Measurements from ENCODE around the gene DUSP10.

DUSP10 gene

GRCh38 chr1:221740369-221740992, 1.4 kb downstream of the DUSP10 start:
- Histone ChIP-seq H3K36me3 (ENCODE audit: control insufficient read depth, insufficient read depth, low read length) (peaks cover 12% of the 10 kb centered on the region), H3K27me3 (ENCODE audit: control insufficient read depth, insufficient read depth, low read length) (peaks cover 13% of the 10 kb centered on the region), H3K4me3 (ENCODE audit: low read depth, low read length) (peak overlapping the region; percentile 94), H3K9ac (ENCODE audit: low read depth, low read length) (peak overlapping the region; percentile 5), H3K9me3 (ENCODE audit: control insufficient read depth, insufficient read depth, low read length) (no peaks in the 10 kb centered on the region), H3K4me1 (ENCODE audit: control insufficient read depth, insufficient read depth, low read length) (peaks cover 13% of the 10 kb centered on the region)

- Histone ChIP-seq H3K9me3 (ENCODE audit: control insufficient read depth, insufficient read depth, low read length) (no peaks in the 10 kb centered on the region), H3K27me3 (ENCODE audit: control insufficient read depth, insufficient read depth, low read length) (peaks cover 13% of the 10 kb centered on the region), H3K4me1 (ENCODE audit: control insufficient read depth, insufficient read depth, low read length) (peaks cover 13% of the 10 kb centered on the region), H3K4me3 (ENCODE audit: low read depth, low read length) (peak overlapping the region; percentile 94), H3K36me3 (ENCODE audit: control insufficient read depth, insufficient read depth, low read length) (peaks cover 12% of the 10 kb centered on the region), H3K9ac (ENCODE audit: low read depth, low read length) (no peak overlapping the region)
Observed at GRCh38 chr1:221739677-221740025, 2.2 kb downstream of the DUSP10 start.

- Histone ChIP-seq H3K9ac (ENCODE audit: low read depth, low read length) (no peak overlapping the region), H3K36me3 (ENCODE audit: control insufficient read depth, insufficient read depth, low read length) (peaks cover 12% of the 10 kb centered on the region), H3K4me3 (ENCODE audit: low read depth, low read length) (no peak overlapping the region), H3K9me3 (ENCODE audit: control insufficient read depth, insufficient read depth, low read length) (no peaks in the 10 kb centered on the region), H3K4me1 (ENCODE audit: control insufficient read depth, insufficient read depth, low read length) (peaks cover 10% of the 10 kb centered on the region), H3K27me3 (ENCODE audit: control insufficient read depth, insufficient read depth, low read length) (peaks cover 13% of the 10 kb centered on the region)
Observed at GRCh38 chr1:221739018-221739676, 2.7 kb downstream of the DUSP10 start.

GRCh38 chr1:221736714-221737113, 5.2 kb downstream of the DUSP10 start:
- Histone ChIP-seq H3K4me3 (ENCODE audit: low read depth, low read length) (no peak overlapping the region), H3K27me3 (ENCODE audit: control insufficient read depth, insufficient read depth, low read length) (peaks cover 13% of the 10 kb centered on the region), H3K4me1 (ENCODE audit: control insufficient read depth, insufficient read depth, low read length) (peaks cover 4% of the 10 kb centered on the region), H3K9ac (ENCODE audit: low read depth, low read length) (no peak overlapping the region), H3K9me3 (ENCODE audit: control insufficient read depth, insufficient read depth, low read length) (no peaks in the 10 kb centered on the region), H3K36me3 (ENCODE audit: control insufficient read depth, insufficient read depth, low read length) (peaks cover 10% of the 10 kb centered on the region)

- Histone ChIP-seq H3K4me3 (ENCODE audit: low read depth, low read length) (no peak overlapping the region), H3K4me1 (ENCODE audit: control insufficient read depth, insufficient read depth, low read length) (peaks cover 4% of the 10 kb centered on the region), H3K36me3 (ENCODE audit: control insufficient read depth, insufficient read depth, low read length) (peaks cover 9% of the 10 kb centered on the region), H3K9ac (ENCODE audit: low read depth, low read length) (no peak overlapping the region), H3K27me3 (ENCODE audit: control insufficient read depth, insufficient read depth, low read length) (peaks cover 13% of the 10 kb centered on the region), H3K9me3 (ENCODE audit: control insufficient read depth, insufficient read depth, low read length) (no peaks in the 10 kb centered on the region)
Observed at GRCh38 chr1:221735999-221736398, 5.9 kb downstream of the DUSP10 start.

GRCh38 chr1:221734187-221734586, 7.7 kb downstream of the DUSP10 start:
- H3K27me3 ChIP-seq (ENCODE audit: control insufficient read depth, insufficient read depth, low read length), result no peaks in the 10 kb centered on the region
- no peak overlapping the region for H3K4me3 ChIP-seq (ENCODE audit: low read depth, low read length)
- no peak overlapping the region for H3K9ac ChIP-seq (ENCODE audit: low read depth, low read length)
- no peaks in the 10 kb centered on the region for H3K4me1 ChIP-seq (ENCODE audit: control insufficient read depth, insufficient read depth, low read length)
- peaks cover 6% of the 10 kb centered on the region for H3K36me3 ChIP-seq (ENCODE audit: control insufficient read depth, insufficient read depth, low read length)
- H3K9me3 ChIP-seq (ENCODE audit: control insufficient read depth, insufficient read depth, low read length), result no peaks in the 10 kb centered on the region

- Histone ChIP-seq H3K4me1 (ENCODE audit: control insufficient read depth, insufficient read depth, low read length) (no peaks in the 10 kb centered on the region), H3K4me3 (ENCODE audit: low read depth, low read length) (no peak overlapping the region), H3K27me3 (ENCODE audit: control insufficient read depth, insufficient read depth, low read length) (no peaks in the 10 kb centered on the region), H3K9ac (ENCODE audit: low read depth, low read length) (no peak overlapping the region), H3K9me3 (ENCODE audit: control insufficient read depth, insufficient read depth, low read length) (no peaks in the 10 kb centered on the region), H3K36me3 (ENCODE audit: control insufficient read depth, insufficient read depth, low read length) (no peaks in the 10 kb centered on the region)
Observed at GRCh38 chr1:221732052-221732451, 9.8 kb downstream of the DUSP10 start.

GRCh38 chr1:221729771-221730330, 12.0 kb downstream of the DUSP10 start:
- Histone ChIP-seq H3K4me3 (ENCODE audit: low read depth, low read length) (no peak overlapping the region), H3K27me3 (ENCODE audit: control insufficient read depth, insufficient read depth, low read length) (no peaks in the 10 kb centered on the region), H3K36me3 (ENCODE audit: control insufficient read depth, insufficient read depth, low read length) (no peaks in the 10 kb centered on the region), H3K4me1 (ENCODE audit: control insufficient read depth, insufficient read depth, low read length) (no peaks in the 10 kb centered on the region), H3K9me3 (ENCODE audit: control insufficient read depth, insufficient read depth, low read length) (no peaks in the 10 kb centered on the region), H3K9ac (ENCODE audit: low read depth, low read length) (no peak overlapping the region)

GRCh38 chr1:221728037-221728505, 13.8 kb downstream of the DUSP10 start:
- peaks cover 6% of the 10 kb centered on the region for H3K9me3 ChIP-seq (ENCODE audit: control insufficient read depth, insufficient read depth, low read length)
- no peak overlapping the region for H3K9ac ChIP-seq (ENCODE audit: low read depth, low read length)
- no peaks in the 10 kb centered on the region for H3K4me1 ChIP-seq (ENCODE audit: control insufficient read depth, insufficient read depth, low read length)
- no peaks in the 10 kb centered on the region for H3K27me3 ChIP-seq (ENCODE audit: control insufficient read depth, insufficient read depth, low read length)
- H3K36me3 ChIP-seq (ENCODE audit: control insufficient read depth, insufficient read depth, low read length), result no peaks in the 10 kb centered on the region
- H3K4me3 ChIP-seq (ENCODE audit: low read depth, low read length), result no peak overlapping the region

GRCh38 chr1:221727146-221728036, 14.5 kb downstream of the DUSP10 start:
- no peak overlapping the region for H3K9ac ChIP-seq (ENCODE audit: low read depth, low read length)
- H3K4me1 ChIP-seq (ENCODE audit: control insufficient read depth, insufficient read depth, low read length), result no peaks in the 10 kb centered on the region
- H3K27me3 ChIP-seq (ENCODE audit: control insufficient read depth, insufficient read depth, low read length), result no peaks in the 10 kb centered on the region
- H3K9me3 ChIP-seq (ENCODE audit: control insufficient read depth, insufficient read depth, low read length), result peaks cover 8% of the 10 kb centered on the region
- no peak overlapping the region for H3K4me3 ChIP-seq (ENCODE audit: low read depth, low read length)
- H3K36me3 ChIP-seq (ENCODE audit: control insufficient read depth, insufficient read depth, low read length), result no peaks in the 10 kb centered on the region

- no peak overlapping the region for H3K9ac ChIP-seq (ENCODE audit: low read depth, low read length)
- no peaks in the 10 kb centered on the region for H3K4me1 ChIP-seq (ENCODE audit: control insufficient read depth, insufficient read depth, low read length)
- no peaks in the 10 kb centered on the region for H3K36me3 ChIP-seq (ENCODE audit: control insufficient read depth, insufficient read depth, low read length)
- H3K9me3 ChIP-seq (ENCODE audit: control insufficient read depth, insufficient read depth, low read length), result peaks cover 8% of the 10 kb centered on the region
- no peak overlapping the region for H3K4me3 ChIP-seq (ENCODE audit: low read depth, low read length)
- H3K27me3 ChIP-seq (ENCODE audit: control insufficient read depth, insufficient read depth, low read length), result no peaks in the 10 kb centered on the region
Observed at GRCh38 chr1:221725735-221726672, 15.9 kb downstream of the DUSP10 start.

Measured in iPS-15b (cell line).